ENCODE measurements around the gene PRKCI. TPM values are rescaled to one million over a fixed set of nuclear protein-coding genes. Genes with fewer than 3 reads are reported as not detected.
"Not testable (repeated sequence)": the region's sequence is repeated elsewhere in the genome, so short reads cannot be mapped to it uniquely, and the experiment has no call there.

The PRKCI gene
- polyA plus RNA-seq, 6 donors from 2014 or later, result 2.0 to 6.4 (median 3.2) TPM

GRCh38 chr3:170240142-170240541 is 17.9 kb downstream of the PRKCI start:
- ATAC-seq (ENCODE audit: low read depth in 2 of 2) (no peak), DNase-seq (no peak)
- Mint-ChIP-seq H3K9me3 (no peaks in the 10 kb centered on the region), H3K4me1 (no peaks in the 10 kb centered on the region), H3K27ac (no peak overlapping the region), H3K27me3 (no peaks in the 10 kb centered on the region), H3K36me3 (peaks cover 0 to 4% of the 10 kb centered on the region in 2 donors), H3K4me3 (no peak overlapping the region)

DNA sequence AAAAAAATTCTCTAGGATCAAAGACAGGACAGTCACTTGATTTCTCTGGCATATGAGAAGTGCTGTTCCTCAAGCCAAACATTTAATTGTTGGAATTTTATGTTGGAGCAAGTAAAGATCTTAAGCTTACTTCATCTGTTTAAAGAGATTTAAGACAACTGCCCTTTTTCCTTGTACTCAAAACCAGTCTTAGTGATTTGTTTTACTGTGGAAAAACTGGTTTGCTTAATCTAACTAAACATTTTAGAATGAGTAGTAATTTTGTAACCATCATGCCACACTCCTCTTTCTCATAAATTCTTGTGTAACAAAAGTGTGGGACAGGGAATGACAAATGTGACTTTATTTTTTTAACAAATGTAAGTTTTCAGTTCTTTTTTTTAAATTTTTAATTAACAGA is 18.4 kb downstream of the PRKCI start:
- DNase-seq (no peak), ATAC-seq (ENCODE audit: low read depth in 2 of 2) (no peak)
- Mint-ChIP-seq H3K4me3 (no peak overlapping the region), H3K4me1 (no peaks in the 10 kb centered on the region), H3K9me3 (no peaks in the 10 kb centered on the region), H3K36me3 (peaks cover 0 to 4% of the 10 kb centered on the region in 2 donors), H3K27me3 (no peaks in the 10 kb centered on the region), H3K27ac (no peak overlapping the region)

- H3K9me3 Mint-ChIP-seq, result no peaks in the 10 kb centered on the region
- H3K36me3 Mint-ChIP-seq, result no peaks in the 10 kb centered on the region
- H3K4me3 Mint-ChIP-seq, result no peak overlapping the region
- no peak for ATAC-seq (ENCODE audit: low read depth in 2 of 2)
- no peak overlapping the region for H3K27ac Mint-ChIP-seq
- H3K27me3 Mint-ChIP-seq, result no peaks in the 10 kb centered on the region
- H3K4me1 Mint-ChIP-seq, result no peaks in the 10 kb centered on the region
- DNase-seq, result no peak
Measured at GRCh38 chr3:170244576-170244975, 22.4 kb downstream of the PRKCI start.

- H3K9me3 Mint-ChIP-seq, result peaks cover 0 to 2% (median 0%) of the 10 kb centered on the region in 7 donors
- no peak overlapping the region for H3K4me3 Mint-ChIP-seq
- H3K4me1 Mint-ChIP-seq, result no peaks in the 10 kb centered on the region
- H3K27me3 Mint-ChIP-seq, result no peaks in the 10 kb centered on the region
- H3K36me3 Mint-ChIP-seq, result no peaks in the 10 kb centered on the region
- ATAC-seq (ENCODE audit: low read depth in 2 of 2) (no peak), DNase-seq (no peak)
- H3K27ac Mint-ChIP-seq, result peak overlapping the region in 1 of 6 donors; percentile 41
Measured at GRCh38 chr3:170247875-170248274, 25.7 kb downstream of the PRKCI start.

- H3K27ac Mint-ChIP-seq, result no peak overlapping the region
- H3K36me3 Mint-ChIP-seq, result peaks cover 0 to 4% of the 10 kb centered on the region in 2 donors
- H3K9me3 Mint-ChIP-seq, result peaks cover 0 to 9% (median 4%) of the 10 kb centered on the region in 7 donors
- no peaks in the 10 kb centered on the region for H3K27me3 Mint-ChIP-seq
- ATAC-seq (ENCODE audit: low read depth in 2 of 2) (no peak), DNase-seq (no peak)
- no peak overlapping the region for H3K4me3 Mint-ChIP-seq
- peaks cover 7 to 18% (median 10%) of the 10 kb centered on the region in 3 donors for H3K4me1 Mint-ChIP-seq
Measured at GRCh38 chr3:170256597-170256996, 34.4 kb downstream of the PRKCI start.

DNA sequence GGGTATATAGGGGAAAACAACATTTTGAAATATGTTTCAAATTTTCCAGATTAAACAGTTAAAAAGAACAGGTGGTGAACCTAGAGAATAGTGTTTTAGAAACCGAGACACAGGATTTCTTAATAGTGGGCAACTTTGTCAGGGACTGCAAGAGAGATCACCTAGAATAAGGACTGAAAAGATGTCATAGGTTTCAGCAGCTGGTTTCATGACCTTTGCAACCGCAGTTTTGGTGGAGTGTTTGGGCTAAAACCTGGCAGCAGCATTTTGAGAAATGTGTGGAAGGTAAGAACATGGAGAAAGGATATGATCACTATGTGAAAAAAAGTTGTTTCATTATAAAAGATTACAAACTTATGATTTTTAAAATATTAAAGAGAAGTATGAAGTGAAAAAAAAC is 34.9 kb downstream of the PRKCI start:
- H3K4me1 Mint-ChIP-seq, result peaks cover 7 to 18% (median 10%) of the 10 kb centered on the region in 3 donors
- peaks cover 0 to 9% (median 4%) of the 10 kb centered on the region in 7 donors for H3K9me3 Mint-ChIP-seq
- H3K27me3 Mint-ChIP-seq, result no peaks in the 10 kb centered on the region
- no peak overlapping the region for H3K4me3 Mint-ChIP-seq
- H3K27ac Mint-ChIP-seq, result no peak overlapping the region
- DNase-seq (no peak), ATAC-seq (ENCODE audit: low read depth in 2 of 2) (no peak)
- H3K36me3 Mint-ChIP-seq, result peaks cover 0 to 4% of the 10 kb centered on the region in 2 donors

GRCh38 chr3:170258105-170258487 is 35.9 kb downstream of the PRKCI start:
- Mint-ChIP-seq H3K27me3 (no peaks in the 10 kb centered on the region), H3K36me3 (peaks cover 0 to 4% of the 10 kb centered on the region in 2 donors), H3K27ac (peak overlapping the region in 2 of 6 donors; percentile 65 to 92), H3K4me3 (peak overlapping the region in 1 of 8 donors; percentile 22), H3K4me1 (peaks cover 7 to 18% (median 10%) of the 10 kb centered on the region in 3 donors), H3K9me3 (peaks cover 0 to 7% (median 1%) of the 10 kb centered on the region in 7 donors)
- ATAC-seq (ENCODE audit: low read depth in 2 of 2), result no peak
- DNase-seq, result peak; percentile 7

- DNase-seq (no peak), ATAC-seq (ENCODE audit: low read depth in 2 of 2) (no peak)
- Mint-ChIP-seq H3K4me1 (peaks cover 7 to 18% (median 10%) of the 10 kb centered on the region in 3 donors), H3K36me3 (peaks cover 0 to 4% of the 10 kb centered on the region in 2 donors), H3K4me3 (no peak overlapping the region), H3K27me3 (no peaks in the 10 kb centered on the region), H3K27ac (no peak overlapping the region), H3K9me3 (peaks cover 0 to 7% (median 1%) of the 10 kb centered on the region in 7 donors)
Measured at GRCh38 chr3:170259907-170260306, 37.7 kb downstream of the PRKCI start.

GRCh38 chr3:170267793-170268192 is 45.6 kb downstream of the PRKCI start:
- Mint-ChIP-seq H3K36me3 (peaks cover 0 to 12% of the 10 kb centered on the region in 2 donors), H3K4me3 (no peak overlapping the region)

DNA sequence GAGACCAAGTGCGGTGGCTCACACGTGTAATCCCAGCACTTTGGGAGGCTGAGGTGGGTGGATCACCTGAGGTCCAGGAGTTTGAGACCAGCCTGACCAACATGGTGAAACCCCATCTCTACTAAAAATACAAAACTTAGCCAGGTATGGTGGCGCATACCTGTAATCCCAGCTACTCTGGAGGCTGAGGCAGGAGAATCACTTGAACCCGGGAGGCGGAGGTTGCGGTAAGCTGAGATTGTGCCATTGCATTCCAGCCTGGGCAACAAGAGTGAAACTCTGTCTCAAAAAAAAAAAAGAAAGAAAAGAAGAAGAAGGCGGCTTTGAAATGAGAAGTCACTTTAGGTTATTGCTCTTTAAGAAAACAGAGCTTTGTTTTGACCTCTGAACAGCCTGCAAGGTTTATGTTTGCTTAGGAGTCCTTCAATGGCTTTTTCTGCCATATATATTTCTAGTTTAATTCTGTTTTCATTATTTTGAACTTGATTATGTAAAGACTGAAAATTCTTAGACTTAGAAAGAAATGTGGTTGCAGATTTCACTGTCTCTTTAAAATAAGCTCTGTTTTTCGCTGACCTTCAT is 47.5 kb downstream of the PRKCI start:
- not testable (repeated sequence) for H3K4me1 Mint-ChIP-seq; H3K9me3 Mint-ChIP-seq; H3K27me3 Mint-ChIP-seq; H3K27ac Mint-ChIP-seq; DNase-seq; ATAC-seq (ENCODE audit: low read depth in 2 of 2); H3K4me3 Mint-ChIP-seq
- H3K36me3 Mint-ChIP-seq, result peaks cover 0 to 13% of the 10 kb centered on the region in 2 donors

More at GRCh38 chr3:170267793-170268192, 45.6 kb downstream of the PRKCI start:
- peaks cover 0 to 2% (median 0%) of the 10 kb centered on the region in 7 donors for H3K9me3 Mint-ChIP-seq
- no peak overlapping the region for H3K27ac Mint-ChIP-seq
- H3K4me1 Mint-ChIP-seq, result no peaks in the 10 kb centered on the region
- no peaks in the 10 kb centered on the region for H3K27me3 Mint-ChIP-seq
- ATAC-seq (ENCODE audit: low read depth in 2 of 2), result no peak
- no peak for DNase-seq

GRCh38 chr3:170270282-170270881 is 48.2 kb downstream of the PRKCI start:
- Mint-ChIP-seq H3K27ac (no peak overlapping the region), H3K36me3 (peaks cover 0 to 13% of the 10 kb centered on the region in 2 donors), H3K27me3 (no peaks in the 10 kb centered on the region), H3K4me1 (no peaks in the 10 kb centered on the region), H3K4me3 (no peak overlapping the region), H3K9me3 (peaks cover 0 to 2% (median 0%) of the 10 kb centered on the region in 7 donors)
- DNase-seq (no peak), ATAC-seq (ENCODE audit: low read depth in 2 of 2) (no peak)

- no peak for DNase-seq
- Mint-ChIP-seq H3K4me1 (peaks cover 12 to 21% (median 14%) of the 10 kb centered on the region in 3 donors), H3K4me3 (peak overlapping the region in 1 of 8 donors; percentile 11), H3K9me3 (peaks cover 0 to 2% (median 0%) of the 10 kb centered on the region in 7 donors), H3K36me3 (peaks cover 0 to 9% of the 10 kb centered on the region in 2 donors), H3K27me3 (no peaks in the 10 kb centered on the region), H3K27ac (no peak overlapping the region)
- no peak for ATAC-seq (ENCODE audit: low read depth in 2 of 2)
Measured at GRCh38 chr3:170274641-170275040, 52.4 kb downstream of the PRKCI start.

GRCh38 chr3:170275832-170276231 is 53.6 kb downstream of the PRKCI start:
- no peak for ATAC-seq (ENCODE audit: low read depth in 2 of 2)
- H3K36me3 Mint-ChIP-seq, result peaks cover 0 to 9% of the 10 kb centered on the region in 2 donors
- peaks cover 0 to 2% (median 0%) of the 10 kb centered on the region in 7 donors for H3K9me3 Mint-ChIP-seq

GRCh38 chr3:170277311-170277710 is 55.1 kb downstream of the PRKCI start:
- DNase-seq, result not testable (repeated sequence)

More at GRCh38 chr3:170275832-170276231, 53.6 kb downstream of the PRKCI start:
- H3K4me3 Mint-ChIP-seq, result no peak overlapping the region
- peak overlapping the region in 1 of 6 donors; percentile 38 for H3K27ac Mint-ChIP-seq
- DNase-seq, result no peak
- no peaks in the 10 kb centered on the region for H3K27me3 Mint-ChIP-seq
- peaks cover 12 to 21% (median 14%) of the 10 kb centered on the region in 3 donors for H3K4me1 Mint-ChIP-seq

More at GRCh38 chr3:170277311-170277710, 55.1 kb downstream of the PRKCI start:
- Mint-ChIP-seq H3K4me3 (peak overlapping the region in 2 of 8 donors; percentile 58 to 71), H3K27ac (peak overlapping the region in 1 of 6 donors; percentile 50), H3K4me1 (peaks cover 12 to 21% (median 14%) of the 10 kb centered on the region in 3 donors)
- not testable (repeated sequence) for H3K9me3 Mint-ChIP-seq; H3K27me3 Mint-ChIP-seq; ATAC-seq (ENCODE audit: low read depth in 2 of 2); H3K36me3 Mint-ChIP-seq

All from naive B cell (primary cell).